Measurements from ENCODE around the gene TTC34.

TTC34 gene

GRCh38 chr1:2834146-2834475 lies 32.6 kb upstream of the TTC34 start:
- Mint-ChIP-seq H3K27me3 (no peaks in the 10 kb centered on the region), H3K4me1 (ENCODE audit: low read depth) (no peaks in the 10 kb centered on the region), H3K9me3 (no peaks in the 10 kb centered on the region), H3K27ac (no peak overlapping the region), H3K36me3 (ENCODE audit: low read depth) (no peaks in the 10 kb centered on the region), H3K4me3 (no peak overlapping the region)
- intact Hi-C loops (cut with micrococcal nuclease) = no loop called here

- Mint-ChIP-seq H3K9me3 (no peaks in the 10 kb centered on the region), H3K36me3 (ENCODE audit: low read depth) (no peaks in the 10 kb centered on the region), H3K27ac (no peak overlapping the region), H3K4me1 (ENCODE audit: low read depth) (no peaks in the 10 kb centered on the region), H3K4me3 (no peak overlapping the region), H3K27me3 (no peaks in the 10 kb centered on the region)
- intact Hi-C loops (cut with micrococcal nuclease) = no loop called here
Measured at GRCh38 chr1:2833454-2834145, 32.1 kb upstream of the TTC34 start.

GRCh38 chr1:2832506-2833453 lies 31.3 kb upstream of the TTC34 start:
- Mint-ChIP-seq H3K4me1 (ENCODE audit: low read depth) (no peaks in the 10 kb centered on the region), H3K36me3 (ENCODE audit: low read depth) (no peaks in the 10 kb centered on the region), H3K9me3 (peaks cover 4% of the 10 kb centered on the region), H3K27ac (no peak overlapping the region), H3K27me3 (no peaks in the 10 kb centered on the region), H3K4me3 (no peak overlapping the region)
- intact Hi-C loops (cut with micrococcal nuclease) = no loop called here

GRCh38 chr1:2831596-2832212 lies 30.2 kb upstream of the TTC34 start:
- Mint-ChIP-seq H3K36me3 (ENCODE audit: low read depth) (no peaks in the 10 kb centered on the region), H3K9me3 (peaks cover 12% of the 10 kb centered on the region)
- intact Hi-C loops (cut with micrococcal nuclease) = no loop called here

GRCh38 chr1:2830761-2831425 lies 29.4 kb upstream of the TTC34 start:
- H3K4me1 Mint-ChIP-seq (ENCODE audit: low read depth) = no peaks in the 10 kb centered on the region
- peaks cover 12% of the 10 kb centered on the region for H3K9me3 Mint-ChIP-seq
- H3K27ac Mint-ChIP-seq = no peak overlapping the region
- intact Hi-C loops (cut with micrococcal nuclease) = no loop called here
- no peak overlapping the region for H3K4me3 Mint-ChIP-seq
- no peaks in the 10 kb centered on the region for H3K36me3 Mint-ChIP-seq (ENCODE audit: low read depth)
- no peaks in the 10 kb centered on the region for H3K27me3 Mint-ChIP-seq

More at GRCh38 chr1:2831596-2832212, 30.2 kb upstream of the TTC34 start:
- H3K4me3 Mint-ChIP-seq = no peak overlapping the region
- H3K27me3 Mint-ChIP-seq = no peaks in the 10 kb centered on the region
- H3K27ac Mint-ChIP-seq = no peak overlapping the region
- no peaks in the 10 kb centered on the region for H3K4me1 Mint-ChIP-seq (ENCODE audit: low read depth)

GRCh38 chr1:2829846-2830615 lies 28.5 kb upstream of the TTC34 start:
- Mint-ChIP-seq H3K9me3 (peaks cover 12% of the 10 kb centered on the region), H3K4me3 (no peak overlapping the region), H3K27me3 (no peaks in the 10 kb centered on the region), H3K36me3 (ENCODE audit: low read depth) (no peaks in the 10 kb centered on the region), H3K4me1 (ENCODE audit: low read depth) (no peaks in the 10 kb centered on the region), H3K27ac (no peak overlapping the region)
- intact Hi-C loops (cut with micrococcal nuclease) = no loop called here

GRCh38 chr1:2828586-2829250 lies 27.2 kb upstream of the TTC34 start:
- Mint-ChIP-seq H3K27ac (no peak overlapping the region), H3K27me3 (peaks cover 3% of the 10 kb centered on the region), H3K4me1 (ENCODE audit: low read depth) (peaks cover 5% of the 10 kb centered on the region), H3K9me3 (peaks cover 12% of the 10 kb centered on the region), H3K4me3 (no peak overlapping the region), H3K36me3 (ENCODE audit: low read depth) (no peaks in the 10 kb centered on the region)
- intact Hi-C loops (cut with micrococcal nuclease) = no loop called here

GRCh38 chr1:2826736-2827292 lies 25.3 kb upstream of the TTC34 start:
- no peaks in the 10 kb centered on the region for H3K36me3 Mint-ChIP-seq (ENCODE audit: low read depth)
- H3K4me1 Mint-ChIP-seq (ENCODE audit: low read depth) = peaks cover 5% of the 10 kb centered on the region
- peaks cover 6% of the 10 kb centered on the region for H3K27me3 Mint-ChIP-seq
- H3K4me3 Mint-ChIP-seq = no peak overlapping the region
- H3K27ac Mint-ChIP-seq = no peak overlapping the region
- intact Hi-C loops (cut with micrococcal nuclease) = no loop called here
- peaks cover 12% of the 10 kb centered on the region for H3K9me3 Mint-ChIP-seq

- Mint-ChIP-seq H3K4me3 (no peak overlapping the region), H3K27me3 (peaks cover 6% of the 10 kb centered on the region), H3K36me3 (ENCODE audit: low read depth) (no peaks in the 10 kb centered on the region), H3K9me3 (peaks cover 12% of the 10 kb centered on the region), H3K4me1 (ENCODE audit: low read depth) (peaks cover 5% of the 10 kb centered on the region), H3K27ac (no peak overlapping the region)
- intact Hi-C loops (cut with micrococcal nuclease) = no loop called here
Measured at GRCh38 chr1:2826316-2826715, 24.8 kb upstream of the TTC34 start.

- Mint-ChIP-seq H3K4me1 (ENCODE audit: low read depth) (peaks cover 5% of the 10 kb centered on the region), H3K27ac (no peak overlapping the region), H3K27me3 (peaks cover 6% of the 10 kb centered on the region), H3K4me3 (no peak overlapping the region), H3K9me3 (peaks cover 12% of the 10 kb centered on the region), H3K36me3 (ENCODE audit: low read depth) (no peaks in the 10 kb centered on the region)
- intact Hi-C loops (cut with micrococcal nuclease) = no loop called here
Measured at GRCh38 chr1:2825487-2826189, 24.1 kb upstream of the TTC34 start.

- Mint-ChIP-seq H3K9me3 (peaks cover 12% of the 10 kb centered on the region), H3K27me3 (peaks cover 6% of the 10 kb centered on the region), H3K4me1 (ENCODE audit: low read depth) (peaks cover 5% of the 10 kb centered on the region), H3K36me3 (ENCODE audit: low read depth) (no peaks in the 10 kb centered on the region), H3K4me3 (no peak overlapping the region), H3K27ac (no peak overlapping the region)
- intact Hi-C loops (cut with micrococcal nuclease) = no loop called here
Measured at GRCh38 chr1:2824999-2825398, 23.5 kb upstream of the TTC34 start.

GRCh38 chr1:2823921-2824610 lies 22.6 kb upstream of the TTC34 start:
- Mint-ChIP-seq H3K36me3 (ENCODE audit: low read depth) (no peaks in the 10 kb centered on the region), H3K27me3 (peaks cover 6% of the 10 kb centered on the region), H3K4me3 (no peak overlapping the region), H3K4me1 (ENCODE audit: low read depth) (peaks cover 5% of the 10 kb centered on the region), H3K27ac (no peak overlapping the region), H3K9me3 (peaks cover 12% of the 10 kb centered on the region)
- intact Hi-C loops (cut with micrococcal nuclease) = no loop called here
